Measurements from ENCODE around the gene CACNA2D3.

DNA sequence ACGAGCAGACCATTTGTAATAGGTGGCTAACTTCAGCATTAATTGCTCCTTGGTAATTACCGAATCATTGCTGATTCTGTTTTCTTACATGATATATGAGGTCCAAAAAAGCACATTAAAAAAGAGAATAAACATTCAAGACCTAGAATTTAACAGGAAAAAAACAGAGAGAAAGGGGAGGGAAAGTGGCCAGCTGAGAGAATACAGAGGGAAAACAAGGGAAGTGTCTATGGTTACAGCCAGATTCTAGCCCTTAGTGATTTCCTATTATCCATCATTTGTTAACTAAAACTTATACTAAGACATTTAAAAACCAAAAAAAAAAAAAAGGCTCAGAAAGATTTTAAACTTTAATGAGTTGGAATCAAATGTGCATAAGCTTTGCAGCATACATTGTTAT, 636.8 kb downstream of the CACNA2D3 start:
- TF ChIP-seq, protein P1, sequence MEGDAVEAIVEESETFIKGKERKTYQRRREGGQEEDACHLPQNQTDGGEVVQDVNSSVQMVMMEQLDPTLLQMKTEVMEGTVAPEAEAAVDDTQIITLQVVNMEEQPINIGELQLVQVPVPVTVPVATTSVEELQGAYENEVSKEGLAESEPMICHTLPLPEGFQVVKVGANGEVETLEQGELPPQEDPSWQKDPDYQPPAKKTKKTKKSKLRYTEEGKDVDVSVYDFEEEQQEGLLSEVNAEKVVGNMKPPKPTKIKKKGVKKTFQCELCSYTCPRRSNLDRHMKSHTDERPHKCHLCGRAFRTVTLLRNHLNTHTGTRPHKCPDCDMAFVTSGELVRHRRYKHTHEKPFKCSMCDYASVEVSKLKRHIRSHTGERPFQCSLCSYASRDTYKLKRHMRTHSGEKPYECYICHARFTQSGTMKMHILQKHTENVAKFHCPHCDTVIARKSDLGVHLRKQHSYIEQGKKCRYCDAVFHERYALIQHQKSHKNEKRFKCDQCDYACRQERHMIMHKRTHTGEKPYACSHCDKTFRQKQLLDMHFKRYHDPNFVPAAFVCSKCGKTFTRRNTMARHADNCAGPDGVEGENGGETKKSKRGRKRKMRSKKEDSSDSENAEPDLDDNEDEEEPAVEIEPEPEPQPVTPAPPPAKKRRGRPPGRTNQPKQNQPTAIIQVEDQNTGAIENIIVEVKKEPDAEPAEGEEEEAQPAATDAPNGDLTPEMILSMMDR (IDR thresholded peaks at IDR 0.05; ENCODE audit: poor library complexity, severe bottlenecking), result no peak
- TF ChIP-seq POLR2AphosphoS5 (IDR thresholded peaks at IDR 0.05) (no peak), TAF1 (IDR thresholded peaks at IDR 0.05; ENCODE audit: low read depth) (no peak), EZH2 (IDR thresholded peaks at IDR 0.05; ENCODE audit: borderline replicate concordance, insufficient read depth, low read length, poor library complexity, severe bottlenecking) (no peak), RAD21 (conservative IDR thresholded peaks at IDR 0.05) (no peak), EP300 (conservative IDR thresholded peaks at IDR 0.05; ENCODE audit: poor library complexity, severe bottlenecking) (no peak)
- TF ChIP-seq, protein P2, sequence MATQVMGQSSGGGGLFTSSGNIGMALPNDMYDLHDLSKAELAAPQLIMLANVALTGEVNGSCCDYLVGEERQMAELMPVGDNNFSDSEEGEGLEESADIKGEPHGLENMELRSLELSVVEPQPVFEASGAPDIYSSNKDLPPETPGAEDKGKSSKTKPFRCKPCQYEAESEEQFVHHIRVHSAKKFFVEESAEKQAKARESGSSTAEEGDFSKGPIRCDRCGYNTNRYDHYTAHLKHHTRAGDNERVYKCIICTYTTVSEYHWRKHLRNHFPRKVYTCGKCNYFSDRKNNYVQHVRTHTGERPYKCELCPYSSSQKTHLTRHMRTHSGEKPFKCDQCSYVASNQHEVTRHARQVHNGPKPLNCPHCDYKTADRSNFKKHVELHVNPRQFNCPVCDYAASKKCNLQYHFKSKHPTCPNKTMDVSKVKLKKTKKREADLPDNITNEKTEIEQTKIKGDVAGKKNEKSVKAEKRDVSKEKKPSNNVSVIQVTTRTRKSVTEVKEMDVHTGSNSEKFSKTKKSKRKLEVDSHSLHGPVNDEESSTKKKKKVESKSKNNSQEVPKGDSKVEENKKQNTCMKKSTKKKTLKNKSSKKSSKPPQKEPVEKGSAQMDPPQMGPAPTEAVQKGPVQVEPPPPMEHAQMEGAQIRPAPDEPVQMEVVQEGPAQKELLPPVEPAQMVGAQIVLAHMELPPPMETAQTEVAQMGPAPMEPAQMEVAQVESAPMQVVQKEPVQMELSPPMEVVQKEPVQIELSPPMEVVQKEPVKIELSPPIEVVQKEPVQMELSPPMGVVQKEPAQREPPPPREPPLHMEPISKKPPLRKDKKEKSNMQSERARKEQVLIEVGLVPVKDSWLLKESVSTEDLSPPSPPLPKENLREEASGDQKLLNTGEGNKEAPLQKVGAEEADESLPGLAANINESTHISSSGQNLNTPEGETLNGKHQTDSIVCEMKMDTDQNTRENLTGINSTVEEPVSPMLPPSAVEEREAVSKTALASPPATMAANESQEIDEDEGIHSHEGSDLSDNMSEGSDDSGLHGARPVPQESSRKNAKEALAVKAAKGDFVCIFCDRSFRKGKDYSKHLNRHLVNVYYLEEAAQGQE (IDR thresholded peaks at IDR 0.05; ENCODE audit: borderline replicate concordance), result no peak

Measured in neural cell (in vitro differentiated cells).